ENCODE data around the gene MCOLN1. TPM values are rescaled to one million over a fixed set of nuclear protein-coding genes. Genes with fewer than 3 reads are reported as not detected.

MCOLN1 gene
- total and polyA plus RNA-seq, 2 of the 8 experiments (the other 6 are each of a cell fraction or from before 2014, with no cell fraction given): 19.1 to 40.0 TPM

DNA sequence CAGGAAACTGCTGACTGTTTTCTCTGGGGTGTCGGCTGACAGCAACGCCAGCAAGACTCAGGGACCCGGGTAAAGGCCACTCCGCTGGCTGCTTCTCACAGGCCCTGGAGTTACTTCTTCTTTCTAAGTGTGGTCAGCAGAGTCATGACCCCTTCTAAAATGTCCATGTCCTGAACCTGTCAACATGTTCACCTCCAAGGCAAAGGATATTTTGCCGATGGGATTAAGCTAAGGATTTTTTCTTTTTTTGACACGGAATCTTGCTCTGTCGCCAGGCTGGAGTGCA lies 41.5 kb upstream of the MCOLN1 start (continued):
- TF ChIP-seq RAD21 (IDR thresholded peaks at IDR 0.05 in 1 of 2, conservative IDR thresholded peaks at IDR 0.05 in 1 of 2; ENCODE audit: low read depth in 2 of 2, low read length in 2 of 2) (no peak), TAF1 (IDR thresholded peaks at IDR 0.05; ENCODE audit: low read depth, low read length) (no peak), YY1 (IDR thresholded peaks at IDR 0.05; ENCODE audit: low read depth, low read length) (no peak), POLR2AphosphoS5 (IDR thresholded peaks at IDR 0.05; ENCODE audit: low read depth, low read length) (no peak), CHD1 (IDR thresholded peaks at IDR 0.05; ENCODE audit: low read depth, low read length) (no peak), FOSL1 (IDR thresholded peaks at IDR 0.05; ENCODE audit: insufficient read depth, low read depth, low read length) (no peak), TEAD4 (IDR thresholded peaks at IDR 0.05; ENCODE audit: low read depth, low read length) (no peak), POU5F1 (IDR thresholded peaks at IDR 0.05; ENCODE audit: low read depth, low read length) (no peak)
